ENCODE data around the gene BCDIN3D. TPM values are rescaled to one million over a fixed set of nuclear protein-coding genes. Genes with fewer than 3 reads are reported as not detected.

The BCDIN3D gene
- total and polyA plus RNA-seq, 2 of the 8 experiments (the other 6 are each of a cell fraction or from before 2014, with no cell fraction given) = 1.6 to 2.4 TPM

- H3K4ac ChIP-seq (replicated peaks; ENCODE audit: insufficient read length, low read depth, low read length) = no peak overlapping the region
- DNase-seq (ENCODE audit: low read depth in 1 of 2, low spot score in 2 of 2) = no peak
- no peak overlapping the region for H2BK20ac ChIP-seq (ENCODE audit: low read length)
- no peak overlapping the region for H3K27ac ChIP-seq (ENCODE audit: low read depth, low read length)
- H3K23me2 ChIP-seq (ENCODE audit: low read depth, low read length) = peaks cover 13% of the 10 kb centered on the region
- H3K79me1 ChIP-seq (ENCODE audit: low read depth, low read length) = peaks cover 17% of the 10 kb centered on the region; the same call in 1 of the 2 replicates
- no peak for TF ChIP-seq POU5F1 (IDR thresholded peaks at IDR 0.05; ENCODE audit: low read depth, low read length)
- no peak for TF ChIP-seq SIX5 (IDR thresholded peaks at IDR 0.05; ENCODE audit: low read depth, low read length)
- no peak for TF ChIP-seq GTF2F1 (IDR thresholded peaks at IDR 0.05; ENCODE audit: borderline replicate concordance, low read depth, low read length)
- no peak for TF ChIP-seq SP2 (IDR thresholded peaks at IDR 0.05; ENCODE audit: low read length)
- no peak for TF ChIP-seq SAP30 (IDR thresholded peaks at IDR 0.05; ENCODE audit: insufficient read depth, insufficient replicate concordance, low read length)
- TF ChIP-seq SRF (IDR thresholded peaks at IDR 0.05; ENCODE audit: low read depth, low read length) = no peak
- TF ChIP-seq, protein P1, sequence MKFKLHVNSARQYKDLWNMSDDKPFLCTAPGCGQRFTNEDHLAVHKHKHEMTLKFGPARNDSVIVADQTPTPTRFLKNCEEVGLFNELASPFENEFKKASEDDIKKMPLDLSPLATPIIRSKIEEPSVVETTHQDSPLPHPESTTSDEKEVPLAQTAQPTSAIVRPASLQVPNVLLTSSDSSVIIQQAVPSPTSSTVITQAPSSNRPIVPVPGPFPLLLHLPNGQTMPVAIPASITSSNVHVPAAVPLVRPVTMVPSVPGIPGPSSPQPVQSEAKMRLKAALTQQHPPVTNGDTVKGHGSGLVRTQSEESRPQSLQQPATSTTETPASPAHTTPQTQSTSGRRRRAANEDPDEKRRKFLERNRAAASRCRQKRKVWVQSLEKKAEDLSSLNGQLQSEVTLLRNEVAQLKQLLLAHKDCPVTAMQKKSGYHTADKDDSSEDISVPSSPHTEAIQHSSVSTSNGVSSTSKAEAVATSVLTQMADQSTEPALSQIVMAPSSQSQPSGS (IDR thresholded peaks at IDR 0.05; ENCODE audit: low read length) = no peak
- TF ChIP-seq CHD2 (IDR thresholded peaks at IDR 0.05; ENCODE audit: low read length) = no peak
- no peak for TF ChIP-seq BRCA1 (IDR thresholded peaks at IDR 0.05; ENCODE audit: low read depth, low read length)
- no peak for TF ChIP-seq BCL11A (IDR thresholded peaks at IDR 0.05; ENCODE audit: low read depth in 2 of 2, low read length in 2 of 2)
- TF ChIP-seq CHD1 (IDR thresholded peaks at IDR 0.05; ENCODE audit: low read depth, low read length) = no peak
- FAIRE-seq = no peak
- H4K5ac ChIP-seq (ENCODE audit: insufficient read length, low read depth, low read length) = no peak overlapping the region
- no peaks in the 10 kb centered on the region for H3K27me3 ChIP-seq (replicated peaks in 1 of 4; ENCODE audit: control insufficient read depth in 3 of 4, extremely low read depth in 1 of 4, insufficient read depth in 3 of 4, low read length in 3 of 4)
- no peak overlapping the region for H2AFZ ChIP-seq (ENCODE audit: low read length)
- H2BK120ac ChIP-seq (replicated peaks; ENCODE audit: low read depth, low read length) = no peak overlapping the region
- H3K4me2 ChIP-seq (ENCODE audit: insufficient read depth in 1 of 2, low read depth in 2 of 2, low read length in 2 of 2) = peak overlapping the region; percentile 5 to 81; a peak in 3 of 4 replicates
- no peak overlapping the region for H3K23ac ChIP-seq (ENCODE audit: insufficient read length)
- no peak overlapping the region for H2BK5ac ChIP-seq (ENCODE audit: low read depth, low read length)
- no peak overlapping the region; the same call in 1 of the 2 replicates for H4K8ac ChIP-seq (ENCODE audit: extremely low read depth, insufficient read depth, low read length)
- CTCF ChIA-PET (ENCODE audit: partially characterized antibody) = interaction anchor here (0.8 to 6.0 kb wide), 9 partner anchors 14 to 530 kb away, joined by 3 to 30 read pairs (median 6); partner anchors contain the start of gene PRPH
- H3K56ac ChIP-seq (replicated peaks; ENCODE audit: insufficient read length, low read depth, low read length) = no peak overlapping the region
- H3K18ac ChIP-seq (ENCODE audit: extremely low read depth, low read length) = no peak overlapping the region
- no peak overlapping the region for H4K91ac ChIP-seq (replicated peaks; ENCODE audit: insufficient read length, low read length)
- H2BK12ac ChIP-seq (ENCODE audit: low read depth, low read length) = no peak overlapping the region
- H2BK15ac ChIP-seq (ENCODE audit: low read length) = no peak overlapping the region
- H3K9ac ChIP-seq (replicated peaks in 1 of 4; ENCODE audit: extremely low read depth in 1 of 4, low read depth in 3 of 4, low read length in 3 of 4) = no peak overlapping the region
- POLR2A ChIA-PET (ENCODE audit: partially characterized antibody) = interaction anchor here (0.9 to 5.6 kb wide), 6 partner anchors 14 to 47 kb away, joined by 3 to 59 read pairs (median 6); partner anchors contain the start of gene BCDIN3D
- peaks cover 15 to 26% of the 10 kb centered on the region in 2 experiments for H4K20me1 ChIP-seq (replicated peaks in 1 of 2; ENCODE audit: control insufficient read depth in 1 of 2, insufficient read depth in 2 of 2, low read length in 2 of 2)
- H3K4me3 ChIP-seq (ENCODE audit: extremely low read depth in 1 of 4, insufficient read depth in 2 of 4, low read depth in 3 of 4, low read length in 4 of 4) = no peak overlapping the region
- H3K79me2 ChIP-seq (ENCODE audit: control insufficient read depth in 1 of 2, insufficient read depth in 2 of 2, low read length in 2 of 2) = peaks cover 8 to 47% of the 10 kb centered on the region in 2 experiments; a peak in 3 of 4 replicates
- H3K36me3 ChIP-seq (ENCODE audit: control insufficient read depth in 2 of 4, insufficient read depth in 4 of 4, low read length in 3 of 4) = peaks cover 0 to 4% (median 0%) of the 10 kb centered on the region in 4 experiments; a peak in 2 of 8 replicates
- no peaks in the 10 kb centered on the region for H3K9me3 ChIP-seq (ENCODE audit: insufficient read depth in 2 of 2, low read depth in 1 of 2, low read length in 1 of 2)
- H3K14ac ChIP-seq (ENCODE audit: insufficient read length) = no peak overlapping the region
- H2AK5ac ChIP-seq (ENCODE audit: low read depth, low read length) = no peak overlapping the region
- WGBS, 2 experiments (ENCODE audit: extremely low coverage in 1 of 2, insufficient coverage in 1 of 2, insufficient read length in 1 of 2, insufficient replicate concordance in 2 of 2, low coverage in 1 of 2, low lambda C conversion rate in 2 of 2, missing lambda C conversion rate in 1 of 2) = 80% methylated on average over 4 of the region's 4 CpGs; no CpG with 5 or more reads in 1 of the 2 experiments
- peaks cover 12 to 32% (median 21%) of the 10 kb centered on the region in 4 experiments for H3K4me1 ChIP-seq (replicated peaks in 1 of 4; ENCODE audit: control insufficient read depth in 3 of 4, insufficient read depth in 4 of 4, low read length in 3 of 4)
Observed at GRCh38 chr12:49824895-49825294, 18.0 kb downstream of the BCDIN3D start.

Data from H1 (cell line).